Measurements from ENCODE around the gene ZNF814.
"Not testable (repeated sequence)": the region's sequence is repeated elsewhere in the genome, so short reads cannot be mapped to it uniquely, and the experiment has no call there.

DNA sequence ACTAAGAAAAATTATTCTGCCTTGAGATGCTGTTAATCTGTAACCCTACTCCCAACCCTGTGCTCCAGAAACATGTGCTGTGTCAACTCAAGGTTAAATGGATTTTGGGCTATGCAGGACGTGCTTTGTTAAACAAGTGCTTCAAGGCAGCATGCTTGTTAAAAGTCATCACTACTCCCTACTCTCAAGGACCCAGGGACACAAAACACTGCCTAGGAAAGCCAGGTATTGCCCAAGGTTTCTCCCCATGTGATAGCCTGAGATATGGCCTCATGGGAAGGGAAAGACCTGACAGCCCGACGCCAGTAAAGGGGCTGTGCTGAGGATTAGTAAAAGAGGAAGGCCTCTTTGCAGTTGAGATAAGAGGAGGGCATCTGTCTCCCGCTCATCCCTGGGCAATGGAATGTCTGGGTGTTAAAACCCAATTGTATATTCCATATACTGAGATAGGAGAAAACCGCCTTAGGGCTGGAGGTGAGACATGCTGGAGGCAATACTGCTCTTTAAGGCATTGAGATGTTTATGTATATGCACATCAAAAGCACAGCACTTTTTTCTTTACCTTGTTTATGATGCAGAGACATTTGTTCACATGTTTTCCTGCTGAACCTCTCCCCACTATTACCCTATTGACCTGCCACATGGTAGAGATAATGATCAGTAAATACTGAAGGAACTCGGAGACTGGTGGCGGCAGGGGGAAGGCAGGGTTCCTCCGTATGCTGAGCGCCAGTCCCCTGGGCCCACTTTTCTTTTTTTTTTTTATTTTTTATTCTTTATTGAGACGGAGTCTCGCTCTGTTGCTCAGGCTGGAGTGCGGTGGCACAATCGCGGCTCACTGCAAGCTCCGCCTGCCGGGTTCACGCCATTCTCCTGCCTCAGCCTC lies 78.2 kb downstream of the ZNF814 start:
- TF ChIP-seq EP300, POLR2AphosphoS5 (IDR thresholded peaks at IDR 0.05): not testable (repeated sequence)
